ENCODE measurements around the gene MASP1.

Gene MASP1

DNA sequence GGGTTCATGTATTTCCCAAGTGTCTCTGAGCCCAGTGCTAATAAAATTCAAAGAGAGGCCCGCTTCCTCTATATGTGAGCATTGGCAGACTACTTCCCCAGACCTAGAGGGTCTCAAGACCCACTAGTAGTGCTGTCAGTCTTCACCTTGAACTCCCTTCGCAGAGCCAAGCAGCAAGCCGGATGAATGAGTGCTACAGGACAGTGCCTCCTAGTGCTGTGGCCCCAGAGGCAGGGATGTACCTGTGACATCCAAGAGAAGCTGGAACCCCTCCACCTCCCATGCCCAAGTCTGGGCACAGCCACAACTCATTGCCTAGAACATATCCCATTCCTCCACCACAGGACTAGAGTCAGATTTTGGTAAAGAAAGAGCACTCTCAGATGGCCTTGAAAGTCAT lies 37.2 kb upstream of the MASP1 start:
- TF ChIP-seq POLR2AphosphoS5 (IDR thresholded peaks at IDR 0.05; ENCODE audit: low read depth, low read length) (no peak), SIN3A (IDR thresholded peaks at IDR 0.05; ENCODE audit: borderline replicate concordance, insufficient read depth, low read length) (no peak), TAF1 (IDR thresholded peaks at IDR 0.05; ENCODE audit: borderline replicate concordance, insufficient read depth, low read length) (no peak), FOXP2 (optimal IDR thresholded peaks at IDR 0.05; ENCODE audit: borderline replicate concordance, extremely low read depth, extremely low read length, insufficient read depth) (no peak)
- TF ChIP-seq, protein P1, sequence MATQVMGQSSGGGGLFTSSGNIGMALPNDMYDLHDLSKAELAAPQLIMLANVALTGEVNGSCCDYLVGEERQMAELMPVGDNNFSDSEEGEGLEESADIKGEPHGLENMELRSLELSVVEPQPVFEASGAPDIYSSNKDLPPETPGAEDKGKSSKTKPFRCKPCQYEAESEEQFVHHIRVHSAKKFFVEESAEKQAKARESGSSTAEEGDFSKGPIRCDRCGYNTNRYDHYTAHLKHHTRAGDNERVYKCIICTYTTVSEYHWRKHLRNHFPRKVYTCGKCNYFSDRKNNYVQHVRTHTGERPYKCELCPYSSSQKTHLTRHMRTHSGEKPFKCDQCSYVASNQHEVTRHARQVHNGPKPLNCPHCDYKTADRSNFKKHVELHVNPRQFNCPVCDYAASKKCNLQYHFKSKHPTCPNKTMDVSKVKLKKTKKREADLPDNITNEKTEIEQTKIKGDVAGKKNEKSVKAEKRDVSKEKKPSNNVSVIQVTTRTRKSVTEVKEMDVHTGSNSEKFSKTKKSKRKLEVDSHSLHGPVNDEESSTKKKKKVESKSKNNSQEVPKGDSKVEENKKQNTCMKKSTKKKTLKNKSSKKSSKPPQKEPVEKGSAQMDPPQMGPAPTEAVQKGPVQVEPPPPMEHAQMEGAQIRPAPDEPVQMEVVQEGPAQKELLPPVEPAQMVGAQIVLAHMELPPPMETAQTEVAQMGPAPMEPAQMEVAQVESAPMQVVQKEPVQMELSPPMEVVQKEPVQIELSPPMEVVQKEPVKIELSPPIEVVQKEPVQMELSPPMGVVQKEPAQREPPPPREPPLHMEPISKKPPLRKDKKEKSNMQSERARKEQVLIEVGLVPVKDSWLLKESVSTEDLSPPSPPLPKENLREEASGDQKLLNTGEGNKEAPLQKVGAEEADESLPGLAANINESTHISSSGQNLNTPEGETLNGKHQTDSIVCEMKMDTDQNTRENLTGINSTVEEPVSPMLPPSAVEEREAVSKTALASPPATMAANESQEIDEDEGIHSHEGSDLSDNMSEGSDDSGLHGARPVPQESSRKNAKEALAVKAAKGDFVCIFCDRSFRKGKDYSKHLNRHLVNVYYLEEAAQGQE (IDR thresholded peaks at IDR 0.05; ENCODE audit: insufficient read depth in 1 of 2, low read depth in 2 of 2, low read length in 2 of 2), result no peak

DNA sequence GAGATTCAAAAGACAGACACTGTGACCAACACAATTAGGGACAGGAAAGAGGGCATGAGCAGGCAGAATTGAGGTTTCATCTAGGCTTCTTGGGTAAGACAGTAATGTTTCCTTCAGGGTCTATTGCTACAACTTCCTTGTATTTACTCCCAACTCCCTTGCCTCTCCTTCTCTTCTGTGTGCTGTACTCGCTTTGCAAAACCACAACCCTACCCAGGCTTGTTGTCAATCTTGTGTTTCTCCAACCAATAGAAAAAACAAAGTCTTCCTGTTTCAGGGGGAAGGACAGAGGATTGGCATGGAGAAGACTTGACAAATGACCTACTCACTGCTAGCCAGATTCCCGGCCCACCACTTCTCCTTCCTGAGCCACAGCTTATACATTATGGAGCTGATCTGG lies 36.3 kb upstream of the MASP1 start:
- TF ChIP-seq SIN3A (IDR thresholded peaks at IDR 0.05; ENCODE audit: borderline replicate concordance, insufficient read depth, low read length), result no peak
- TF ChIP-seq TAF1 (IDR thresholded peaks at IDR 0.05; ENCODE audit: borderline replicate concordance, insufficient read depth, low read length), result no peak
- no peak for TF ChIP-seq POLR2AphosphoS5 (IDR thresholded peaks at IDR 0.05; ENCODE audit: low read depth, low read length)
- TF ChIP-seq, protein P1 (IDR thresholded peaks at IDR 0.05; ENCODE audit: insufficient read depth in 1 of 2, low read depth in 2 of 2, low read length in 2 of 2), result no peak
- TF ChIP-seq FOXP2 (optimal IDR thresholded peaks at IDR 0.05; ENCODE audit: borderline replicate concordance, extremely low read depth, extremely low read length, insufficient read depth), result no peak

DNA sequence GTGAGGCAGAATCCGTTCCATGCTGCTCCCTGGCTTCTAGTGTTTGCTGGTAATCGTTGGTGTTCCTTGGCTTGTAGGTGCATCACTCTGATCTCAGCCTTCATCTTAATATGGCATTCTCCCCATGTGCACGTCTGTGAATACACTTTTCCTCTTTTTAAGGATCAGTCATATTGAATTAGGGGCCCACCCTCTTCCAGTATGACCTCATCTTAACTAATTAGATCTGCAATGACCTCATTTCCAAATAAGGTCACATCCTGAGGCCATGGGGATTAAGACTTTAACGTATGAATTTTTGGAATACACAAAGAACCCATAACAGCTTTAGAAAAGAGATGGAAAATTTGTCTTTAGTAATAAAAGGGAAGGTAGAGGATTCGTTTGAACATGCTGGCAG lies 34.1 kb upstream of the MASP1 start:
- TF ChIP-seq, protein P1 (IDR thresholded peaks at IDR 0.05; ENCODE audit: insufficient read depth in 1 of 2, low read depth in 2 of 2, low read length in 2 of 2), result no peak
- TF ChIP-seq POLR2AphosphoS5 (IDR thresholded peaks at IDR 0.05; ENCODE audit: low read depth, low read length) (no peak), SIN3A (IDR thresholded peaks at IDR 0.05; ENCODE audit: borderline replicate concordance, insufficient read depth, low read length) (no peak), TAF1 (IDR thresholded peaks at IDR 0.05; ENCODE audit: borderline replicate concordance, insufficient read depth, low read length) (no peak), FOXP2 (optimal IDR thresholded peaks at IDR 0.05; ENCODE audit: borderline replicate concordance, extremely low read depth, extremely low read length, insufficient read depth) (no peak)

DNA sequence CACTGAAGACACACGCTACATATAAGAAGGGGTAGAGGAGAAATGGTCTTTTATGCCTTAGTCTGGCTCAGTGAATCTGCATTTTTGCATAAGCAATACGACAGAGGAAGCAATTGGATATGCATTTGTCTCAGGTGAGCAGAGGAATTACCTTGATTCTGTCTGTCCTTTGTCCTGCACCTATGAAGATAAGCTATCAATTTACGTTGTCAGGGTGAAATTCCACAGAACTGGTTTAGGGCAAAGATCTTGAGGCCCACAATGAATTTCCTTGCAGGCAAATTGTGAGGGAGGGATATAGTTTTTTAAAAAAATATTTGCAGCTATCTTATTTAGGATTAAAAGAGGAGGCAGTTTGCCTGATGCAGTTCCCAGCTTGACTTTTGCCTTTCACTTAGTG lies 31.6 kb upstream of the MASP1 start:
- TF ChIP-seq SIN3A (IDR thresholded peaks at IDR 0.05; ENCODE audit: borderline replicate concordance, insufficient read depth, low read length) (no peak), TAF1 (IDR thresholded peaks at IDR 0.05; ENCODE audit: borderline replicate concordance, insufficient read depth, low read length) (no peak), FOXP2 (optimal IDR thresholded peaks at IDR 0.05; ENCODE audit: borderline replicate concordance, extremely low read depth, extremely low read length, insufficient read depth) (no peak), POLR2AphosphoS5 (IDR thresholded peaks at IDR 0.05; ENCODE audit: low read depth, low read length) (no peak)
- TF ChIP-seq, protein P1 (IDR thresholded peaks at IDR 0.05; ENCODE audit: insufficient read depth in 1 of 2, low read depth in 2 of 2, low read length in 2 of 2), result no peak

DNA sequence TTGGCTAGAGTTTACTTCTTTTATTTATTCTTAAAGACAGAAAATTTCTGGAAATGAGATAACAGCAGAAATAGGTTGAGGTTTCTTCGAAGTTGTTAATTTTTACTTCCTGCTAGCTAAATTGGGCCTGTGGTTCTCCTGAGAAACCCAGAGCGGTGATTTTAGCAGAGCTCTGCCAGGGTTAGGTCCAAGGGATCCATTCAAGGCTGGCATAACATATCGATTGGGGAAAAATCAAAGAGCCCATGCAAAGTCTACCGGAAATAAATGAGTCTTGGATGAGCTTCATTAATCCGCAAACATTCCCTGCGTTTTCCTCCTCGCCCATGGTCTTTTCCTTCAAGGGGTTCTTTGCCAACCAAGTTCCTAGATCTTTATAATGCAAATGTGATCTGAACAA lies 30.8 kb upstream of the MASP1 start:
- TF ChIP-seq, protein P1 (IDR thresholded peaks at IDR 0.05; ENCODE audit: insufficient read depth in 1 of 2, low read depth in 2 of 2, low read length in 2 of 2), result no peak
- TF ChIP-seq POLR2AphosphoS5 (IDR thresholded peaks at IDR 0.05; ENCODE audit: low read depth, low read length), result no peak
- TF ChIP-seq TAF1 (IDR thresholded peaks at IDR 0.05; ENCODE audit: borderline replicate concordance, insufficient read depth, low read length), result no peak
- no peak for TF ChIP-seq FOXP2 (optimal IDR thresholded peaks at IDR 0.05; ENCODE audit: borderline replicate concordance, extremely low read depth, extremely low read length, insufficient read depth)
- no peak for TF ChIP-seq SIN3A (IDR thresholded peaks at IDR 0.05; ENCODE audit: borderline replicate concordance, insufficient read depth, low read length)
